ENCODE results near the gene CDH8. TPM values are rescaled to one million over a fixed set of nuclear protein-coding genes. Genes with fewer than 3 reads are reported as not detected.

CDH8 gene, protein sequence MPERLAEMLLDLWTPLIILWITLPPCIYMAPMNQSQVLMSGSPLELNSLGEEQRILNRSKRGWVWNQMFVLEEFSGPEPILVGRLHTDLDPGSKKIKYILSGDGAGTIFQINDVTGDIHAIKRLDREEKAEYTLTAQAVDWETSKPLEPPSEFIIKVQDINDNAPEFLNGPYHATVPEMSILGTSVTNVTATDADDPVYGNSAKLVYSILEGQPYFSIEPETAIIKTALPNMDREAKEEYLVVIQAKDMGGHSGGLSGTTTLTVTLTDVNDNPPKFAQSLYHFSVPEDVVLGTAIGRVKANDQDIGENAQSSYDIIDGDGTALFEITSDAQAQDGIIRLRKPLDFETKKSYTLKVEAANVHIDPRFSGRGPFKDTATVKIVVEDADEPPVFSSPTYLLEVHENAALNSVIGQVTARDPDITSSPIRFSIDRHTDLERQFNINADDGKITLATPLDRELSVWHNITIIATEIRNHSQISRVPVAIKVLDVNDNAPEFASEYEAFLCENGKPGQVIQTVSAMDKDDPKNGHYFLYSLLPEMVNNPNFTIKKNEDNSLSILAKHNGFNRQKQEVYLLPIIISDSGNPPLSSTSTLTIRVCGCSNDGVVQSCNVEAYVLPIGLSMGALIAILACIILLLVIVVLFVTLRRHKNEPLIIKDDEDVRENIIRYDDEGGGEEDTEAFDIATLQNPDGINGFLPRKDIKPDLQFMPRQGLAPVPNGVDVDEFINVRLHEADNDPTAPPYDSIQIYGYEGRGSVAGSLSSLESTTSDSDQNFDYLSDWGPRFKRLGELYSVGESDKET
- total RNA-seq, result under 0.01 and 0.05 TPM in 2 replicates

GRCh38 chr16:62036101-62036801, at the start of gene CDH8:
Gene CDH8 (minus strand): TSS chr16:62036438. CDS start chr16:62021403, 15,035 bp downstream.

